Upper lobe of left lung (tissue), 6 donors: Measurements from ENCODE around the gene ATP1A2. TPM values are rescaled to one million over a fixed set of nuclear protein-coding genes. Genes with fewer than 3 reads are reported as not detected.
A peak's percentile ranks its signal among the peaks of the same experiment; 100 is the strongest.

Experiments
- ATAC-seq, 2 donors: fragments of 200-7000 bp; cut with Tn5 transposase; one replicate each; pipeline ENCODE4 v1.9.1; 2022; ENCODE audit warnings: mild to moderate bottlenecking in 2 of 2, moderate library complexity in 2 of 2; ENCODE audit not compliant: low FRiP score in 2 of 2
- DNase-seq, 2 donors: peaks; one replicate each; pipeline ENCODE4 v3.0.0-alpha.2; 2019 to 2020
- H3K27ac ChIP-seq, 4 donors: fragments of 200-600 bp; sonication (generic); one replicate each; pipeline ENCODE4 v1.5.1; 2016 to 2019
- H3K27me3 ChIP-seq, 4 donors: fragments of 200-600 bp; sonication (generic); one replicate each; pipeline ENCODE4 v1.5.1; 2017 to 2019
- H3K36me3 ChIP-seq, 4 donors: fragments of 200-600 bp; sonication (generic); one replicate each; pipeline ENCODE4 v1.5.1; 2016 to 2019
- H3K4me1 ChIP-seq, 4 donors: fragments of 200-600 bp; sonication (generic); one replicate each; pipeline ENCODE4 v1.5.1; 2018 to 2019
- H3K4me3 ChIP-seq, 4 donors: fragments of 200-600 bp; sonication (generic); one replicate each; pipeline ENCODE4 v1.5.1; 2017 to 2019; ENCODE audit warnings: mild to moderate bottlenecking in 2 of 4, moderate library complexity in 1 of 4
- H3K9me3 ChIP-seq, 4 donors: fragments of 200-600 bp; sonication (generic); one replicate each; pipeline ENCODE4 v1.5.1; 2018 to 2019
- EP300 ChIP-seq, 4 donors: sonication (generic); formaldehyde crosslinking; IDR thresholded peaks; one replicate each; pipeline ENCODE4 v1.5.1; 2017; ENCODE audit warnings: antibody characterized with exemption in 4 of 4, control low read depth in 2 of 4
- POLR2A ChIP-seq, 4 donors: fragments of 450-650 bp; IDR thresholded peaks; one replicate each; pipeline ENCODE4 v1.5.1; 2016 to 2017; ENCODE audit warnings: antibody characterized with exemption in 4 of 4, mild to moderate bottlenecking in 2 of 4
- POLR2AphosphoS5 ChIP-seq, 2 donors: sonication (generic); formaldehyde crosslinking; IDR thresholded peaks; one replicate each; pipeline ENCODE4 v1.5.1; 2017; ENCODE audit warnings: antibody characterized with exemption in 2 of 2
- WGBS, 2 donors: methylation state at CpG; one replicate each; pipeline ENCODE4 v1.1.5; 2017 to 2018; 5-methylcytosine and 5-hydroxymethylcytosine counted together
- total RNA-seq, 6 donors: library from RNA; depleted of rRNA in 4 of 6; stranded (reverse); fragments of >200 nt in 4 of 6; gene quantifications; one replicate each; pipeline versions ENCODE4 v1.1.0 to v1.2.1, GENCODE V29; 2016 to 2021
- TF ChIP-seq, protein P1 (sequence below), 6 experiments: fragments of 450-650 bp in 4 of 6; fragments of 200-600 bp in 2 of 6; sonication (generic) in 2 of 6; IDR thresholded peaks; one replicate each; pipeline ENCODE4 v1.5.1; 2016 to 2019; ENCODE audit warnings: antibody characterized with exemption in 6 of 6
- donor health status: DM: no; HTN: no; CAD: no; lungs with moderate emphysema.
- donor health status: DM: no; HTN: yes; CAD: no; lungs with severe emphysema.

Gene ATP1A2
- total RNA-seq, 6 donors from 2014 or later = 2.2 to 36.7 (median 3.8) TPM

DNA sequence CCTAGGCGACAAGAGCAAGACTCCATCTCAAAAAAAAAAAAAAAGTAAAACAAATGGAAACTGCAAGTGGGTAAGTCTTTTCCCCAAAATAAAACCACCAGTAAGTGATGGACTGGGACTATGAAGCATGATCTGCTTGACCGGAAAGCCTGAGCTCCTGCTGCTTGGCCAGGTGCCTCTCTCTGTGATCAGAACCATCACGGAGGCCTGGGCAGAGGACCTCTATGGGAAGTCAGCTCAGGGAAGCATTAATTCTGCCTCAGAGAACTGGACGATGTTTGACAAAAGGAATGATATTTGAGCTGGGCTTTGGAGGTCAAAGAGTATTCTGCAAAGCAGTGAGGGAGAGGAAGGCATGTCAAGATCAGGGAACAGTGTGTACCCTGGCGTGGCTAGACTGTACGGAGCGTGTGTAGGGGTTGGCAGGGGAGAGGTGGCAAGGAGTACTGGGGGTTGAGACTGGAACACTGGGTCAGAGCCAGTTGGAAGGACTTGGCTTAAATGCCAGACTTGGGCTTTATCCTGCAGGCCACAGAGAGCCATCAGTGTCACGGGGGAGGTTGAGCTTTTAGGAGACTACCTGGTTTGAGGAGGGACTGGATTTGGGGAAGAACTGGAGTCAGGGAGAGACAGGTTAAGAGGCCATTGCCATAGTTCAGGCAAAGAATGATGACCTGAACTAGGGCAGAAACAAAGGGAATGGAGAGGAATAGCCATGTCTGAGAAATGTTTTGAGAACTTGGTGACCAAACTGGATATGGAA is 16.4 kb downstream of the ATP1A2 start:
- peaks cover 0 to 3% (median 0%) of the 10 kb centered on the region in 4 donors for H3K4me1 ChIP-seq
- no peaks in the 10 kb centered on the region for H3K27me3 ChIP-seq
- WGBS, 2 donors = 74 to 77% methylated on average over 8 of the region's 8 CpGs
- ATAC-seq (no peak), DNase-seq (no peak)
- H3K4me3 ChIP-seq = no peak overlapping the region
- no peak overlapping the region for H3K27ac ChIP-seq
- TF ChIP-seq POLR2AphosphoS5 (IDR thresholded peaks at IDR 0.05) = peak; percentile 12 to 48
- peak in 2 of 4 donors; percentile 53 to 59 for TF ChIP-seq EP300 (IDR thresholded peaks at IDR 0.05)
- no peak for TF ChIP-seq POLR2A (IDR thresholded peaks at IDR 0.05)
- TF ChIP-seq, protein P1, sequence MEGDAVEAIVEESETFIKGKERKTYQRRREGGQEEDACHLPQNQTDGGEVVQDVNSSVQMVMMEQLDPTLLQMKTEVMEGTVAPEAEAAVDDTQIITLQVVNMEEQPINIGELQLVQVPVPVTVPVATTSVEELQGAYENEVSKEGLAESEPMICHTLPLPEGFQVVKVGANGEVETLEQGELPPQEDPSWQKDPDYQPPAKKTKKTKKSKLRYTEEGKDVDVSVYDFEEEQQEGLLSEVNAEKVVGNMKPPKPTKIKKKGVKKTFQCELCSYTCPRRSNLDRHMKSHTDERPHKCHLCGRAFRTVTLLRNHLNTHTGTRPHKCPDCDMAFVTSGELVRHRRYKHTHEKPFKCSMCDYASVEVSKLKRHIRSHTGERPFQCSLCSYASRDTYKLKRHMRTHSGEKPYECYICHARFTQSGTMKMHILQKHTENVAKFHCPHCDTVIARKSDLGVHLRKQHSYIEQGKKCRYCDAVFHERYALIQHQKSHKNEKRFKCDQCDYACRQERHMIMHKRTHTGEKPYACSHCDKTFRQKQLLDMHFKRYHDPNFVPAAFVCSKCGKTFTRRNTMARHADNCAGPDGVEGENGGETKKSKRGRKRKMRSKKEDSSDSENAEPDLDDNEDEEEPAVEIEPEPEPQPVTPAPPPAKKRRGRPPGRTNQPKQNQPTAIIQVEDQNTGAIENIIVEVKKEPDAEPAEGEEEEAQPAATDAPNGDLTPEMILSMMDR (IDR thresholded peaks at IDR 0.05) = no peak
- H3K36me3 ChIP-seq = no peaks in the 10 kb centered on the region
- H3K9me3 ChIP-seq = no peaks in the 10 kb centered on the region

DNA sequence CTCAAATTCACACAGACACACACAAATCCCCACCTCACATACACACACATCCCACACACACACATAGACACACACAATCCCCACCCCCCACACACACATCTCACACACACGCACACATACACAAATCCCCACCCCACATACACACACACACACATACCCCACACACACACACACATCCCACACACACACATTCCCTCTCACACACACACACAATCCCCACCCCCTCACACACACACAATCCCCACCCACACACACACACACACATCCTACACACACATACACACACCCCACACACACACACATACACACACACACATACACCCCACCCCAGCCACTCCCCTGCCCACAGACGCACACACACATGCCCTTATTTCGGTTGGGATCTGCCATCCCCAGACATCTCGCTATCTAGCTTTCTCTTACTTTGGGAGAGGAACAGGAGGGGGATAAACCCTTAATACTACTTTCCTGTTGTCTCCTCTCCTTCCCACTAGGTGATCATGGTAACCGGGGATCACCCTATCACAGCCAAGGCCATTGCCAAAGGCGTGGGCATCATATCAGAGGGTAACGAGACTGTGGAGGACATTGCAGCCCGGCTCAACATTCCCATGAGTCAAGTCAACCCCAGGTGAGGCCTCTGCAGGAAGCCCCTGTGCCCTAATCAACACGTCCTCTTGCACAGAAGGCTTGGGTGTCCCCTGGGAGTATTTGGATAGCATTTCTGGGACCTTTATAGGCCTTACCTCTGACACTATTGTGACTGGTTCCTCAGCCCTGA is 18.6 kb downstream of the ATP1A2 start:
- Histone ChIP-seq H3K27ac (no peak overlapping the region), H3K4me1 (peaks cover 0 to 3% (median 0%) of the 10 kb centered on the region in 4 donors), H3K36me3 (no peaks in the 10 kb centered on the region), H3K4me3 (no peak overlapping the region), H3K9me3 (no peaks in the 10 kb centered on the region), H3K27me3 (no peaks in the 10 kb centered on the region)
- WGBS, 2 donors = 84 to 88% methylated on average over 9 of the region's 9 CpGs
- no peak for TF ChIP-seq EP300 (IDR thresholded peaks at IDR 0.05)
- no peak for TF ChIP-seq POLR2AphosphoS5 (IDR thresholded peaks at IDR 0.05)
- TF ChIP-seq POLR2A (IDR thresholded peaks at IDR 0.05) = no peak
- ATAC-seq (no peak), DNase-seq (no peak)

DNA sequence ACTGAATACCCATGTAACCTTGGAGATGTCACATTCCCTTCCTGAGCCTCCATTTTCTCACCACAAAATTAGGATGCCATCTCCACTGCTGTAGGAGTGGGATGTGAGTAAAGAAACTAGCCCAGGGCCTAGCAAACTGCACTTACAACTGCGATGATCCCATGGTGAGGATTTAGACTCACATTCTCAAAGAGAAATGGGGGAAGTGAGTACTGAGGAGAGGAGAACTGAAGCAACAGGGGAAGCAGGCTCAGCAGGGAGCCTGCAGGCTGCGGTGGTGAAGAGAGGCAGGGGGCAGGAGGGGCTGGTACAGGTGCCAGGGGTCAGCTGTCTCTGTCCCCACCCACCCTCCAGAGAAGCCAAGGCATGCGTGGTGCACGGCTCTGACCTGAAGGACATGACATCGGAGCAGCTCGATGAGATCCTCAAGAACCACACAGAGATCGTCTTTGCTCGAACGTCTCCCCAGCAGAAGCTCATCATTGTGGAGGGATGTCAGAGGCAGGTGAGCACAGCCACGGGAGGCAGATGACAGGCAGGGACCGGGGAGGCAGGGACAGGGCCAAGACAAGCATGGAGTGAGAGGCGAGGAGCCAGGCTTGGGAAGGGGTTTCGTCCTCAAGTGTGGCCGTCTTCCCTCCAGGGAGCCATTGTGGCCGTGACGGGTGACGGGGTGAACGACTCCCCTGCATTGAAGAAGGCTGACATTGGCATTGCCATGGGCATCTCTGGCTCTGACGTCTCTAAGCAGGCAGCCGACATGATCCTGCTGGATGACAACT is 19.4 kb downstream of the ATP1A2 start:
- Histone ChIP-seq H3K9me3 (no peaks in the 10 kb centered on the region), H3K4me1 (peaks cover 0 to 3% (median 0%) of the 10 kb centered on the region in 4 donors), H3K36me3 (no peaks in the 10 kb centered on the region), H3K27me3 (no peaks in the 10 kb centered on the region), H3K27ac (no peak overlapping the region), H3K4me3 (no peak overlapping the region)
- ATAC-seq = no peak
- DNase-seq = no peak
- WGBS, 2 donors = 86 to 90% methylated on average over 19 to 20 of the region's 20 CpGs
- TF ChIP-seq EP300 (IDR thresholded peaks at IDR 0.05) (no peak), POLR2A (IDR thresholded peaks at IDR 0.05) (no peak), POLR2AphosphoS5 (IDR thresholded peaks at IDR 0.05) (no peak)
- TF ChIP-seq, protein P1 (IDR thresholded peaks at IDR 0.05) = no peak

DNA sequence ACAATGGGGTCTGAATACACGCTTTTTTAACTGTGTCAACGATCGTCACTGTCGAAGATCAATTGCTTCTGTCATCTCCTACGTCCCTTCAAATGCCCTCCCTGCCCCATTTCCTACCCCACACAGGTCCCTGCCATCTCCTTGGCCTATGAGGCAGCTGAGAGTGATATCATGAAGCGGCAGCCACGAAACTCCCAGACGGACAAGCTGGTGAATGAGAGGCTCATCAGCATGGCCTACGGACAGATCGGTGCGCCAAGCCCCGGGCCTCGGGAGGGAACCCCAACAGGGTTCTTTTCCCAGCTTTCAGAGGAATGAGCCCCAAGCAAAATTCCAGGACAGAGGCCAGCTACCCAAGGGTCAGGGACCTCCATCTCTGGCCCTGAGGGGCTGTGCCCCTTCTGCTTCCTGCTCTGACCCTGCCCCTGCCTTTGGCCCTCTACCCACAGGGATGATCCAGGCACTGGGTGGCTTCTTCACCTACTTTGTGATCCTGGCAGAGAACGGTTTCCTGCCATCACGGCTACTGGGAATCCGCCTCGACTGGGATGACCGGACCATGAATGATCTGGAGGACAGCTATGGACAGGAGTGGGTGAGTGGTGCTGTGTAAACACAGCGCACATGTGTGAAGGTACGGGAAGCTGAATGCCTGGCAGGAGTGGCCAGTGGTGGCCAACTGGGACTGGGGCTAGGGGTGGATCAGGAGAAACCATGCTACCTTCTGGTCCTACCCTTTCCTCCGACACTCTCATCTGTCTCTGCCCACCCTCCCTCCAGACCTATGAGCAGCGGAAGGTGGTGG is 20.8 kb downstream of the ATP1A2 start:
- Histone ChIP-seq H3K27me3 (no peaks in the 10 kb centered on the region), H3K4me1 (peaks cover 0 to 3% (median 0%) of the 10 kb centered on the region in 4 donors), H3K36me3 (no peaks in the 10 kb centered on the region), H3K4me3 (no peak overlapping the region), H3K27ac (no peak overlapping the region), H3K9me3 (no peaks in the 10 kb centered on the region)
- no peak for ATAC-seq
- no peak for TF ChIP-seq POLR2AphosphoS5 (IDR thresholded peaks at IDR 0.05)
- TF ChIP-seq POLR2A (IDR thresholded peaks at IDR 0.05) = no peak
- no peak for TF ChIP-seq EP300 (IDR thresholded peaks at IDR 0.05)
- TF ChIP-seq, protein P1 (IDR thresholded peaks at IDR 0.05) = no peak
- no peak for DNase-seq
- 88 to 92% methylated on average over 19 to 22 of the region's 22 CpGs for WGBS, 2 donors
